NCI-H146 treated with DMSO at 0.1 percent for 48 hours (cell line): ENCODE measurements around the gene NKX2-8.
"Not testable (repeated sequence)": the region's sequence is repeated elsewhere in the genome, so short reads cannot be mapped to it uniquely, and the experiment has no call there.

ENCODE experiments used
- DNase-seq: peaks from one replicate; lab custom pipeline; 2025; ENCODE audit not compliant: unreplicated experiment; lab: John Stamatoyannopoulos, UW

NKX2-8 gene

GRCh38 chr14:36580141-36580855 lies 2.1 kb downstream of the NKX2-8 start:
- DNase-seq = no peak

GRCh38 chr14:36579573-36580140 lies 2.8 kb downstream of the NKX2-8 start:
- no peak for DNase-seq

- DNase-seq = no peak
These were observed 3.3 kb downstream of the NKX2-8 start for GRCh38 chr14:36579001-36579555.

- no peak for DNase-seq
These were observed 12.3 kb downstream of the NKX2-8 start for GRCh38 chr14:36570065-36570464.

GRCh38 chr14:36556811-36557433 lies 25.5 kb downstream of the NKX2-8 start:
- peak; percentile 2 for DNase-seq

GRCh38 chr14:36555998-36556743 lies 26.2 kb downstream of the NKX2-8 start:
- DNase-seq = no peak

GRCh38 chr14:36553656-36554260 lies 28.7 kb downstream of the NKX2-8 start:
- no peak for DNase-seq

- no peak for DNase-seq
These were observed 31.5 kb downstream of the NKX2-8 start for GRCh38 chr14:36550899-36551298.

GRCh38 chr14:36544280-36544679 lies 38.1 kb downstream of the NKX2-8 start:
- DNase-seq = not testable (repeated sequence)

- DNase-seq = no peak
These were observed 44.4 kb downstream of the NKX2-8 start for GRCh38 chr14:36538051-36538450.
